DND-41 (cell line): ENCODE measurements around the gene CSNK1G1.
A peak's percentile ranks its signal among the peaks of the same experiment; 100 is the strongest.
"Not testable (repeated sequence)": the region's sequence is repeated elsewhere in the genome, so short reads cannot be mapped to it uniquely, and the experiment has no call there.

Source experiments
- ATAC-seq: fragments of 200-7000 bp; cut with Tn5 transposase; 3 replicates; pipeline ENCODE4 v1.9.1; 2021; ENCODE audit warnings: low read depth; ENCODE audit not compliant: insufficient read depth
- DNase-seq: peaks from one replicate; pipeline ENCODE4 v3.0.0-alpha.2; 2020
- H2AFZ ChIP-seq: 2 replicates; pipeline ENCODE4 v1.6.0; 2012; ENCODE audit warnings: low read depth, low read length
- H3K27ac ChIP-seq: 2 replicates; pipeline ENCODE4 v1.5.1; 2012; ENCODE audit warnings: low read length, inconsistent platforms
- H3K27me3 ChIP-seq: fragments of 200-600 bp; sonication (generic); 2 replicates; pipeline ENCODE4 v1.6.0; 2012; ENCODE audit warnings: low read length, mild to moderate bottlenecking, inconsistent platforms; ENCODE audit not compliant: insufficient read depth, poor library complexity
- H3K36me3 ChIP-seq: 2 replicates; pipeline ENCODE4 v1.5.1; 2012; ENCODE audit warnings: low read length, inconsistent platforms; ENCODE audit not compliant: insufficient read depth
- H3K4me1 ChIP-seq: 2 replicates; pipeline ENCODE4 v1.5.1; 2012; ENCODE audit warnings: mild to moderate bottlenecking, low read length; ENCODE audit not compliant: insufficient read depth
- H3K4me2 ChIP-seq: 2 replicates; pipeline ENCODE4 v1.6.0; 2012; ENCODE audit warnings: mild to moderate bottlenecking, moderate library complexity, low read length, inconsistent platforms; ENCODE audit not compliant: insufficient read depth
- H3K4me3 ChIP-seq, 2 experiments: fragments of 200-600 bp in 1 of 2; shearing (Covaris generic) in 1 of 2; 2 replicates each; pipeline ENCODE4 v1.5.1; 2012 to 2016; ENCODE audit warnings: inconsistent platforms in 2 of 2, low read length in 2 of 2, mild to moderate bottlenecking in 2 of 2, low read depth in 1 of 2, moderate library complexity in 1 of 2
- H3K79me2 ChIP-seq: 2 replicates; pipeline ENCODE4 v1.6.0; 2012; ENCODE audit warnings: low read length, inconsistent platforms; ENCODE audit not compliant: insufficient read depth
- H3K9ac ChIP-seq: 2 replicates; pipeline ENCODE4 v1.6.0; 2012; ENCODE audit warnings: low read depth, mild to moderate bottlenecking, inconsistent platforms, low read length, moderate library complexity
- H3K9me3 ChIP-seq: 2 replicates; pipeline ENCODE4 v1.5.1; 2012; ENCODE audit warnings: low read length, moderate library complexity, mild to moderate bottlenecking, inconsistent platforms; ENCODE audit not compliant: insufficient read depth, severe bottlenecking
- H4K20me1 ChIP-seq: 2 replicates; pipeline ENCODE4 v1.6.0; 2012; ENCODE audit warnings: low read length; ENCODE audit not compliant: insufficient read depth
- CTCF ChIP-seq: IDR thresholded peaks from 2 replicates; pipeline ENCODE4 v1.5.1; 2012; ENCODE audit warnings: borderline replicate concordance, low read length, moderate library complexity, mild to moderate bottlenecking; ENCODE audit not compliant: poor library complexity, severe bottlenecking; ENCODE audit errors: extremely low read depth
- EZH2 ChIP-seq: IDR thresholded peaks from 3 replicates; pipeline ENCODE4 v1.6.1; 2012; ENCODE audit warnings: borderline replicate concordance, low read depth, mild to moderate bottlenecking, moderate library complexity, low read length, inconsistent platforms; ENCODE audit not compliant: severe bottlenecking

CSNK1G1 gene

DNA sequence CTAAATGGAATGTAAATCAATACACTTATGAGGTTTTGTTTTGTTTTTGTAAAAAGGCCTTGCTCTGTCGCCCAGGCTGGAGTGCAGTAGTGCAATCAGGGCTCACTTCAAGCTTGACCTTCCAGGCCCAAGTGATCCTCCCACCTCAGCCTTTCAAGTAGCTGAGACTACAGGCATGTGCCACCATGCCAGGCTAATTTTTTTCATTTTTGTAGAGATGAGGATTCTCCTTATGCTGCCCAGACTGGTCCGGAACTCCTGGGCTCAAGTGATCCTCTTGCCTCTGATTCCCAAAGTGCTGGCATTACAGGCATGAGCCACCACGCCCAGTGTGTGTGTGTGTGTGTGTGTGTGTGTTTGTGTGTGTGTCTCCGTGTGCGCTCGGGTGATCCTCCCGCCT is 30.3 kb upstream of the CSNK1G1 start:
- Histone ChIP-seq H3K4me1 (peaks cover 32% of the 10 kb centered on the region), H3K36me3 (no peaks in the 10 kb centered on the region), H3K4me3 (no peak overlapping the region), H3K9me3 (no peaks in the 10 kb centered on the region), H2AFZ (no peak overlapping the region), H4K20me1 (no peaks in the 10 kb centered on the region), H3K27me3 (no peaks in the 10 kb centered on the region), H3K9ac (no peak overlapping the region), H3K27ac (no peak overlapping the region), H3K4me2 (no peak overlapping the region; the same call in 1 of the 2 replicates), H3K79me2 (peaks cover 27% of the 10 kb centered on the region)
- TF ChIP-seq CTCF = no peak
- TF ChIP-seq EZH2 = no peak
- no peak for ATAC-seq
- no peak for DNase-seq

GRCh38 chr15:64383760-64384159 is 27.8 kb upstream of the CSNK1G1 start:
- DNase-seq (no peak), ATAC-seq (no peak)
- no peak overlapping the region for H3K27ac ChIP-seq
- H3K4me2 ChIP-seq = no peak overlapping the region
- H3K4me3 ChIP-seq = no peak overlapping the region
- peaks cover 40% of the 10 kb centered on the region for H3K4me1 ChIP-seq
- TF ChIP-seq CTCF (no peak), EZH2 (no peak)
- H3K27me3 ChIP-seq = no peaks in the 10 kb centered on the region
- no peaks in the 10 kb centered on the region for H3K9me3 ChIP-seq
- no peak overlapping the region for H2AFZ ChIP-seq
- peaks cover 9% of the 10 kb centered on the region; the same call in 1 of the 2 replicates for H4K20me1 ChIP-seq
- H3K36me3 ChIP-seq = peaks cover 5% of the 10 kb centered on the region
- H3K9ac ChIP-seq = no peak overlapping the region
- peaks cover 37% of the 10 kb centered on the region for H3K79me2 ChIP-seq

GRCh38 chr15:64381000-64381751 is 25.2 kb upstream of the CSNK1G1 start, which contains the start of gene PCLAF:
TSS of gene PCLAF (minus strand) at chr15:64381441. CDS start at chr15:64381371, 70 bp downstream.
- Histone ChIP-seq H3K27ac (peak within 1 kb of the TSS; percentile 90), H3K27me3 (no peaks in the 10 kb centered on the region), H4K20me1 (peaks cover 15% of the 10 kb centered on the region; the same call in 1 of the 2 replicates), H3K4me3 (peak within 1 kb of the TSS; percentile 72 to 96), H2AFZ (peak within 1 kb of the TSS; percentile 81), H3K4me2 (peak within 1 kb of the TSS; percentile 73), H3K9me3 (no peaks in the 10 kb centered on the region), H3K4me1 (peaks cover 47% of the 10 kb centered on the region), H3K9ac (peak within 1 kb of the TSS; percentile 73), H3K36me3 (peaks cover 20% of the 10 kb centered on the region), H3K79me2 (peaks cover 50% of the 10 kb centered on the region)
- ATAC-seq (peak; percentile 98), DNase-seq (peak; percentile 97)
- no peak for TF ChIP-seq EZH2
- peak; percentile 13 for TF ChIP-seq CTCF

- not testable (repeated sequence) for DNase-seq
- H3K27ac ChIP-seq = peak overlapping the region; percentile 90
- H3K4me3 ChIP-seq = peak overlapping the region; percentile 72 to 96
These were observed 24.3 kb upstream of the CSNK1G1 start for GRCh38 chr15:64380130-64380870.

More at GRCh38 chr15:64380130-64380870, 24.3 kb upstream of the CSNK1G1 start:
- peak overlapping the region; percentile 73 for H3K9ac ChIP-seq
- H3K9me3 ChIP-seq, H3K27me3 ChIP-seq, ATAC-seq: not testable (repeated sequence)
- peaks cover 16% of the 10 kb centered on the region; the same call in 1 of the 2 replicates for H4K20me1 ChIP-seq
- peaks cover 50% of the 10 kb centered on the region for H3K4me1 ChIP-seq
- peaks cover 27% of the 10 kb centered on the region for H3K36me3 ChIP-seq
- H3K4me2 ChIP-seq = peak overlapping the region; percentile 73
- H2AFZ ChIP-seq = peak overlapping the region; percentile 77
- H3K79me2 ChIP-seq = peaks cover 58% of the 10 kb centered on the region
